ENCODE measurements around the gene NOX5. TPM values are rescaled to one million over a fixed set of nuclear protein-coding genes. Genes with fewer than 3 reads are reported as not detected.

The NOX5 gene
- total RNA-seq, 1 experiment from 2014 or later, result not detected

GRCh38 chr15:69084404-69085030 is 70.0 kb downstream of the NOX5 start:
- H3K4me1 ChIP-seq (ENCODE audit: insufficient read depth, low read length, poor library complexity, severe bottlenecking), result peaks cover 63% of the 10 kb centered on the region
- ChIA-PET POLR2A (ENCODE audit: low non-redundant PET) (interaction anchor here (0.8 kb wide), 1 partner anchor 921 kb away, joined by 32 read pairs; no protein-coding TSS in a partner anchor), CTCF (interaction anchor here (1.2 kb wide), 1 partner anchor 38 kb away, joined by 3 read pairs; no protein-coding TSS in a partner anchor)
- H3K36me3 ChIP-seq (ENCODE audit: insufficient read depth, low read length, poor library complexity, severe bottlenecking), result no peaks in the 10 kb centered on the region
- intact Hi-C loops (cut with micrococcal nuclease; ENCODE audit: unreplicated experiment), result loop anchor here (5.0 kb wide), 1 partner anchor 78 kb away; the partner anchor contains the start of gene GLCE
- TF ChIP-seq EZH2 (IDR thresholded peaks at IDR 0.05; ENCODE audit: borderline replicate concordance, low read depth, low read length, poor library complexity, severe bottlenecking), result no peak
- TF ChIP-seq, protein P1, sequence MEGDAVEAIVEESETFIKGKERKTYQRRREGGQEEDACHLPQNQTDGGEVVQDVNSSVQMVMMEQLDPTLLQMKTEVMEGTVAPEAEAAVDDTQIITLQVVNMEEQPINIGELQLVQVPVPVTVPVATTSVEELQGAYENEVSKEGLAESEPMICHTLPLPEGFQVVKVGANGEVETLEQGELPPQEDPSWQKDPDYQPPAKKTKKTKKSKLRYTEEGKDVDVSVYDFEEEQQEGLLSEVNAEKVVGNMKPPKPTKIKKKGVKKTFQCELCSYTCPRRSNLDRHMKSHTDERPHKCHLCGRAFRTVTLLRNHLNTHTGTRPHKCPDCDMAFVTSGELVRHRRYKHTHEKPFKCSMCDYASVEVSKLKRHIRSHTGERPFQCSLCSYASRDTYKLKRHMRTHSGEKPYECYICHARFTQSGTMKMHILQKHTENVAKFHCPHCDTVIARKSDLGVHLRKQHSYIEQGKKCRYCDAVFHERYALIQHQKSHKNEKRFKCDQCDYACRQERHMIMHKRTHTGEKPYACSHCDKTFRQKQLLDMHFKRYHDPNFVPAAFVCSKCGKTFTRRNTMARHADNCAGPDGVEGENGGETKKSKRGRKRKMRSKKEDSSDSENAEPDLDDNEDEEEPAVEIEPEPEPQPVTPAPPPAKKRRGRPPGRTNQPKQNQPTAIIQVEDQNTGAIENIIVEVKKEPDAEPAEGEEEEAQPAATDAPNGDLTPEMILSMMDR (conservative IDR thresholded peaks at IDR 0.05; ENCODE audit: low read depth, low read length), result no peak
- no peaks in the 10 kb centered on the region for H3K27me3 ChIP-seq (replicated peaks; ENCODE audit: insufficient read depth, low read depth, low read length, poor library complexity)
- peak; percentile 85 for DNase-seq (ENCODE audit: low spot score)
- peak overlapping the region; percentile 93 for H3K27ac ChIP-seq (ENCODE audit: low read depth, low read length, poor library complexity, severe bottlenecking)
- no peaks in the 10 kb centered on the region for H3K9me3 ChIP-seq (ENCODE audit: low read depth, low read length, poor library complexity, severe bottlenecking)
- peak overlapping the region; percentile 19 for H3K4me3 ChIP-seq (ENCODE audit: low read depth, low read length, poor library complexity, severe bottlenecking)
- BruUV-seq (replicated peaks), result no TSS peak

DNA sequence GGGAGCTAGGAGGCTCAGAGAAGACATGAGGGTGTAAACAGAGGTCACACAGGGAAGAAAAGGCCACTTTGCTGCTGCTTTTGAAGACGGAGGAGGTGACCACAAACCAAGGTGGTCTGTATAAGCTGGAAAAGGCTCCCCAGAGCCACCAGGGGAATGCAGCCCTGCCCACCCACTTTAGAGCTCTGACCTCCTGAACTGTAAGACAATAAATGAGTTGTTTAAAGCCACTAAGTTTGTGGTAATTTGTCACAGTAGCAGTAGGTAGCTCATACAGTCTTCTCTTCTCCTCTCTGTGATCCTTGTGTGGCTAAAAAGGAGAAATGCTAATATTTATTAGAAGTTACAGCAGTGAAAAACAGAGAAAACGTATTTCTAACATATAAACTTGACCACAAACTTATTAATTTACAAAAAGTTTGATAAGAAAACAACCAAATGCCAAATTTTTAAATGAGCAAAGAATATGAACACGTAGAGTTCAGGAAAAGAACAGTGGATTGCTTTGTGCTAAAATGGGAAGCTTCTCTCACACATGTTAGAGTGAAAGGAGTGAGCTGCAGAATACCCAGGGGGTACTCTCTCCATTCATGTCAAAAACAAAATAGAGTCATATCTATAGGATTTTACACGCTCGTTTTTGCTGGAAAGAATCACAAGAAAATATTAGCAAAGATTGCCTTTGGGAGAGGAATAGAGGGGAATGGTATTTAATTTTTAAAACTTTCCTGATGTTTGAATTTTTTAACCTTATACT is 71.0 kb downstream of the NOX5 start:
- BruUV-seq (replicated peaks), result no TSS peak
- peaks cover 61% of the 10 kb centered on the region for H3K4me1 ChIP-seq (ENCODE audit: insufficient read depth, low read length, poor library complexity, severe bottlenecking)

More for the DNA sequence above, 71.0 kb downstream of the NOX5 start:
- Histone ChIP-seq H3K36me3 (ENCODE audit: insufficient read depth, low read length, poor library complexity, severe bottlenecking) (no peaks in the 10 kb centered on the region), H3K4me3 (ENCODE audit: low read depth, low read length, poor library complexity, severe bottlenecking) (no peak overlapping the region), H3K27ac (ENCODE audit: low read depth, low read length, poor library complexity, severe bottlenecking) (peak overlapping the region; percentile 93), H3K27me3 (replicated peaks; ENCODE audit: insufficient read depth, low read depth, low read length, poor library complexity) (no peaks in the 10 kb centered on the region), H3K9me3 (ENCODE audit: low read depth, low read length, poor library complexity, severe bottlenecking) (no peaks in the 10 kb centered on the region)
- no peak for DNase-seq (ENCODE audit: low spot score)
- no peak for TF ChIP-seq EZH2 (IDR thresholded peaks at IDR 0.05; ENCODE audit: borderline replicate concordance, low read depth, low read length, poor library complexity, severe bottlenecking)
- TF ChIP-seq, protein P1 (conservative IDR thresholded peaks at IDR 0.05; ENCODE audit: low read depth, low read length), result no peak
- intact Hi-C loops (cut with micrococcal nuclease; ENCODE audit: unreplicated experiment), result no loop called here
- ChIA-PET CTCF (interaction anchor here (0.7 kb wide), 1 partner anchor 10 kb away, joined by 3 read pairs; no protein-coding TSS in a partner anchor), POLR2A (ENCODE audit: low non-redundant PET) (interaction anchor here (0.8 kb wide), 1 partner anchor 922 kb away, joined by 32 read pairs; no protein-coding TSS in a partner anchor)
